WTC11 (cell line): Measurements from ENCODE around the gene AGPAT3. TPM values are rescaled to one million over a fixed set of nuclear protein-coding genes. Genes with fewer than 3 reads are reported as not detected.

Source experiments
- ATAC-seq: fragments of 200-7000 bp; cut with Tn5 transposase; 2 replicates; pipeline ENCODE4 v1.10.0; 2021; ENCODE audit warnings: mild to moderate bottlenecking, moderate library complexity
- CTCF ChIA-PET: fragments of 300-600 bp; sonication (Branson Sonifier 250); formaldehyde crosslinking; loops from one replicate; lab custom pipeline; 2021; ENCODE audit warnings: antibody characterized with exemption; lab: Charles Lee
- POLR2A ChIA-PET: fragments of 350-600 bp; sonication (Branson Sonifier 250); formaldehyde crosslinking; loops from one replicate; lab custom pipeline; 2021; ENCODE audit warnings: antibody characterized with exemption; lab: Charles Lee
- DNase-seq: peaks from one replicate; pipeline ENCODE4 v3.0.0; 2021; ENCODE audit warnings: low spot score
- H3K27ac Mint-ChIP-seq: 2 replicates; pipeline ENCODE4 v1.8.0; 2021; ENCODE audit warnings: mixed read lengths
- H3K27me3 Mint-ChIP-seq: 2 replicates; pipeline ENCODE4 v1.8.0; 2021; ENCODE audit warnings: low read depth, mild to moderate bottlenecking, moderate library complexity, mixed read lengths
- H3K36me3 Mint-ChIP-seq: 2 replicates; pipeline ENCODE4 v1.8.0; 2021; ENCODE audit warnings: mixed read lengths
- H3K4me1 Mint-ChIP-seq: 2 replicates; pipeline ENCODE4 v1.8.0; 2022; ENCODE audit warnings: mixed read lengths
- H3K4me3 Mint-ChIP-seq: 2 replicates; pipeline ENCODE4 v1.8.0; 2021; ENCODE audit warnings: mild to moderate bottlenecking, moderate library complexity, mixed read lengths
- H3K9me3 Mint-ChIP-seq: 2 replicates; pipeline ENCODE4 v1.8.0; 2021; ENCODE audit warnings: mixed read lengths
- CREM ChIP-seq: sonication (generic); formaldehyde crosslinking; IDR thresholded peaks from 2 replicates; pipeline ENCODE4 v1.8.1; 2022; ENCODE audit warnings: mild to moderate bottlenecking, missing genetic modification reagents, moderate library complexity
- FOXP4 ChIP-seq: sonication (generic); formaldehyde crosslinking; IDR thresholded peaks from 2 replicates; pipeline ENCODE4 v1.8.0; 2022; ENCODE audit warnings: mild to moderate bottlenecking, missing genetic modification reagents
- IRF2 ChIP-seq: sonication (generic); formaldehyde crosslinking; IDR thresholded peaks from 2 replicates; pipeline ENCODE4 v1.8.0; 2022; ENCODE audit warnings: low read depth, missing genetic modification reagents, borderline replicate concordance
- KAT7 ChIP-seq: sonication (generic); formaldehyde crosslinking; IDR thresholded peaks from 2 replicates; pipeline ENCODE4 v1.8.1; 2023; ENCODE audit warnings: missing genetic modification reagents, mild to moderate bottlenecking, borderline replicate concordance
- NFYB ChIP-seq: sonication (generic); formaldehyde crosslinking; conservative IDR thresholded peaks from 2 replicates; pipeline ENCODE4 v1.8.0; 2022; ENCODE audit warnings: low read depth, missing genetic modification reagents
- NR1H2 ChIP-seq: sonication (generic); formaldehyde crosslinking; IDR thresholded peaks from 2 replicates; pipeline ENCODE4 v1.9.0; 2021; ENCODE audit warnings: mild to moderate bottlenecking, moderate library complexity, missing genetic modification reagents
- NR3C1 ChIP-seq: sonication (generic); formaldehyde crosslinking; conservative IDR thresholded peaks from 2 replicates; pipeline ENCODE4 v1.8.1; 2023; ENCODE audit warnings: low read depth, mild to moderate bottlenecking, missing genetic modification reagents
- PRRX2 ChIP-seq: fragments of 250-450 bp; sonication (Bioruptor Pico); IDR thresholded peaks from 2 replicates; pipeline ENCODE4 v1.8.0; 2021; ENCODE audit warnings: mild to moderate bottlenecking
- RORB ChIP-seq: fragments of 250-450 bp; sonication (Bioruptor Pico); IDR thresholded peaks from 2 replicates; pipeline ENCODE4 v1.9.0; 2021; ENCODE audit warnings: mild to moderate bottlenecking
- TEAD4 ChIP-seq: sonication (generic); formaldehyde crosslinking; IDR thresholded peaks from 2 replicates; pipeline ENCODE4 v1.8.0; 2022; ENCODE audit warnings: mild to moderate bottlenecking, missing genetic modification reagents
- ZNF138 ChIP-seq: sonication (generic); formaldehyde crosslinking; conservative IDR thresholded peaks from 2 replicates; pipeline ENCODE4 v1.8.1; 2022; ENCODE audit warnings: mild to moderate bottlenecking, moderate library complexity, missing genetic modification reagents
- ZNF423 ChIP-seq: fragments of 250-450 bp; sonication (Bioruptor Pico); IDR thresholded peaks from 2 replicates; pipeline ENCODE4 v2.1.2; 2022; ENCODE audit warnings: mild to moderate bottlenecking, moderate library complexity
- ZNF425 ChIP-seq: fragments of 250-450 bp; sonication (Bioruptor Pico); conservative IDR thresholded peaks from 2 replicates; pipeline ENCODE4 v1.9.0; 2021; ENCODE audit warnings: mild to moderate bottlenecking
- ZNF512 ChIP-seq: sonication (generic); formaldehyde crosslinking; IDR thresholded peaks from 2 replicates; pipeline ENCODE4 v1.8.1; 2022; ENCODE audit warnings: missing genetic modification reagents, borderline replicate concordance
- ZNF671 ChIP-seq: fragments of 250-450 bp; sonication (Bioruptor Pico); IDR thresholded peaks from 2 replicates; pipeline ENCODE4 v1.8.0; 2021; ENCODE audit warnings: mild to moderate bottlenecking
- ZSCAN18 ChIP-seq: fragments of 250-450 bp; sonication (Bioruptor Pico); IDR thresholded peaks from 2 replicates; pipeline ENCODE4 v2.1.2; 2022; ENCODE audit warnings: mild to moderate bottlenecking, moderate library complexity
- total RNA-seq: library from RNA; stranded (reverse); gene quantifications from 3 replicates; pipeline ENCODE4 v1.2.3, GENCODE V29; 2021
- TF ChIP-seq, protein P1 (sequence below): sonication (generic); formaldehyde crosslinking; IDR thresholded peaks from 2 replicates; pipeline ENCODE4 v1.8.1; 2022; ENCODE audit warnings: mild to moderate bottlenecking, moderate library complexity, missing genetic modification reagents
- TF ChIP-seq, protein P2 (sequence below): sonication (generic); formaldehyde crosslinking; IDR thresholded peaks from 2 replicates; pipeline ENCODE4 v1.8.1; 2023; ENCODE audit warnings: mild to moderate bottlenecking, missing genetic modification reagents, moderate library complexity
- TF ChIP-seq, protein P3 (sequence below): fragments of 250-450 bp; sonication (Bioruptor Pico); IDR thresholded peaks from 2 replicates; pipeline ENCODE4 v1.9.0; 2021; ENCODE audit warnings: mild to moderate bottlenecking, borderline replicate concordance
- TF ChIP-seq, protein P4 (sequence below): fragments of 250-450 bp; sonication (Bioruptor Pico); IDR thresholded peaks from 2 replicates; pipeline ENCODE4 v1.8.0; 2021; ENCODE audit warnings: mild to moderate bottlenecking

The AGPAT3 gene
- total RNA-seq, 1 experiment from 2014 or later = 5.6 TPM

DNA sequence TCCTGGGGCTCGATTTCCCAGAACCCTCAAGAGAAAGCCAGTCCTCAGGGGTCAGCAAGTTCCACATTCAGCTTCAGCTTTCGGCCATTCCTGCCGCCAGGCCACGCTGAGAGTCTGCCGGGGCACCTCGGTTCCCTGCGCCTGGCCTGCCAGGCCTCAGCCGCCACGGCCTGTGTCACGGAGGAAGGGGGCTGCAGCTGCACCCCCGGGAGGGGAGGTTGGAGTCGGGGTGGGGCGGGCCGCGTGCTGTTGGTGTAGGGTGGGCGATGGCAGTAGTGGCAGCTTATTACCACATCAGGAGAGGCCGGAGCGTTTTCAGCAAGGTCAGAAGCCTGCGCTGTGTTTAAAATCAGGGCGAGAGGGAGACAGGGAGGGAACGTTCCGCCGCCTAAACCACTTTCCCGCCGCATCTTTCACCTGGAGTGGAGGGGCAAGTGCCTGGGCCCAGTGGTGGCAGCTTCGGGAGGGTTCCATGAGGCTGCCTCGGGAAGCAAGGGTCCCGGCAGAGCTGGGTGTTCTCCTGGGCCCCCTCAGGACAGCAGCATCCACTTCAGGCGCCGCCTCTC lies 78.6 kb downstream of the AGPAT3 start:
- ATAC-seq = no peak
- H3K36me3 Mint-ChIP-seq = no peaks in the 10 kb centered on the region
- H3K27me3 Mint-ChIP-seq = no peaks in the 10 kb centered on the region
- CTCF ChIA-PET = interaction anchor here (0.9 to 1.5 kb wide), 2 partner anchors 10 to 29 kb away, joined by 3 to 6 read pairs; no protein-coding TSS in a partner anchor
- no peak overlapping the region for H3K27ac Mint-ChIP-seq
- TF ChIP-seq IRF2 (CRISPR knock-in tag) = no peak
- TF ChIP-seq FOXP4 (CRISPR knock-in tag) = no peak
- TF ChIP-seq ZNF423 = no peak
- TF ChIP-seq ZNF138 (CRISPR knock-in tag) = no peak
- TF ChIP-seq, protein P1, sequence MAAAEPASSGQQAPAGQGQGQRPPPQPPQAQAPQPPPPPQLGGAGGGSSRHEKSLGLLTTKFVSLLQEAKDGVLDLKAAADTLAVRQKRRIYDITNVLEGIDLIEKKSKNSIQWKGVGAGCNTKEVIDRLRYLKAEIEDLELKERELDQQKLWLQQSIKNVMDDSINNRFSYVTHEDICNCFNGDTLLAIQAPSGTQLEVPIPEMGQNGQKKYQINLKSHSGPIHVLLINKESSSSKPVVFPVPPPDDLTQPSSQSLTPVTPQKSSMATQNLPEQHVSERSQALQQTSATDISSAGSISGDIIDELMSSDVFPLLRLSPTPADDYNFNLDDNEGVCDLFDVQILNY (CRISPR knock-in tag) = no peak
- TF ChIP-seq ZSCAN18 (CRISPR knock-in tag) = no peak
- TF ChIP-seq, protein P2, sequence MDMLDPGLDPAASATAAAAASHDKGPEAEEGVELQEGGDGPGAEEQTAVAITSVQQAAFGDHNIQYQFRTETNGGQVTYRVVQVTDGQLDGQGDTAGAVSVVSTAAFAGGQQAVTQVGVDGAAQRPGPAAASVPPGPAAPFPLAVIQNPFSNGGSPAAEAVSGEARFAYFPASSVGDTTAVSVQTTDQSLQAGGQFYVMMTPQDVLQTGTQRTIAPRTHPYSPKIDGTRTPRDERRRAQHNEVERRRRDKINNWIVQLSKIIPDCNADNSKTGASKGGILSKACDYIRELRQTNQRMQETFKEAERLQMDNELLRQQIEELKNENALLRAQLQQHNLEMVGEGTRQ = no peak
- no peak for TF ChIP-seq CREM (CRISPR knock-in tag)
- TF ChIP-seq ZNF671 (CRISPR knock-in tag) = no peak
- TF ChIP-seq, protein P3, sequence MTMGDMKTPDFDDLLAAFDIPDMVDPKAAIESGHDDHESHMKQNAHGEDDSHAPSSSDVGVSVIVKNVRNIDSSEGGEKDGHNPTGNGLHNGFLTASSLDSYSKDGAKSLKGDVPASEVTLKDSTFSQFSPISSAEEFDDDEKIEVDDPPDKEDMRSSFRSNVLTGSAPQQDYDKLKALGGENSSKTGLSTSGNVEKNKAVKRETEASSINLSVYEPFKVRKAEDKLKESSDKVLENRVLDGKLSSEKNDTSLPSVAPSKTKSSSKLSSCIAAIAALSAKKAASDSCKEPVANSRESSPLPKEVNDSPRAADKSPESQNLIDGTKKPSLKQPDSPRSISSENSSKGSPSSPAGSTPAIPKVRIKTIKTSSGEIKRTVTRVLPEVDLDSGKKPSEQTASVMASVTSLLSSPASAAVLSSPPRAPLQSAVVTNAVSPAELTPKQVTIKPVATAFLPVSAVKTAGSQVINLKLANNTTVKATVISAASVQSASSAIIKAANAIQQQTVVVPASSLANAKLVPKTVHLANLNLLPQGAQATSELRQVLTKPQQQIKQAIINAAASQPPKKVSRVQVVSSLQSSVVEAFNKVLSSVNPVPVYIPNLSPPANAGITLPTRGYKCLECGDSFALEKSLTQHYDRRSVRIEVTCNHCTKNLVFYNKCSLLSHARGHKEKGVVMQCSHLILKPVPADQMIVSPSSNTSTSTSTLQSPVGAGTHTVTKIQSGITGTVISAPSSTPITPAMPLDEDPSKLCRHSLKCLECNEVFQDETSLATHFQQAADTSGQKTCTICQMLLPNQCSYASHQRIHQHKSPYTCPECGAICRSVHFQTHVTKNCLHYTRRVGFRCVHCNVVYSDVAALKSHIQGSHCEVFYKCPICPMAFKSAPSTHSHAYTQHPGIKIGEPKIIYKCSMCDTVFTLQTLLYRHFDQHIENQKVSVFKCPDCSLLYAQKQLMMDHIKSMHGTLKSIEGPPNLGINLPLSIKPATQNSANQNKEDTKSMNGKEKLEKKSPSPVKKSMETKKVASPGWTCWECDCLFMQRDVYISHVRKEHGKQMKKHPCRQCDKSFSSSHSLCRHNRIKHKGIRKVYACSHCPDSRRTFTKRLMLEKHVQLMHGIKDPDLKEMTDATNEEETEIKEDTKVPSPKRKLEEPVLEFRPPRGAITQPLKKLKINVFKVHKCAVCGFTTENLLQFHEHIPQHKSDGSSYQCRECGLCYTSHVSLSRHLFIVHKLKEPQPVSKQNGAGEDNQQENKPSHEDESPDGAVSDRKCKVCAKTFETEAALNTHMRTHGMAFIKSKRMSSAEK (CRISPR knock-in tag) = no peak
- TF ChIP-seq NR3C1 (CRISPR knock-in tag) = no peak
- no peak for TF ChIP-seq KAT7
- TF ChIP-seq NFYB = no peak
- no peak for TF ChIP-seq RORB (CRISPR knock-in tag)
- TF ChIP-seq, protein P4, sequence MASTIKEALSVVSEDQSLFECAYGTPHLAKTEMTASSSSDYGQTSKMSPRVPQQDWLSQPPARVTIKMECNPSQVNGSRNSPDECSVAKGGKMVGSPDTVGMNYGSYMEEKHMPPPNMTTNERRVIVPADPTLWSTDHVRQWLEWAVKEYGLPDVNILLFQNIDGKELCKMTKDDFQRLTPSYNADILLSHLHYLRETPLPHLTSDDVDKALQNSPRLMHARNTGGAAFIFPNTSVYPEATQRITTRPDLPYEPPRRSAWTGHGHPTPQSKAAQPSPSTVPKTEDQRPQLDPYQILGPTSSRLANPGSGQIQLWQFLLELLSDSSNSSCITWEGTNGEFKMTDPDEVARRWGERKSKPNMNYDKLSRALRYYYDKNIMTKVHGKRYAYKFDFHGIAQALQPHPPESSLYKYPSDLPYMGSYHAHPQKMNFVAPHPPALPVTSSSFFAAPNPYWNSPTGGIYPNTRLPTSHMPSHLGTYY (CRISPR knock-in tag) = no peak
- no peak for TF ChIP-seq TEAD4
- no peak for TF ChIP-seq PRRX2 (CRISPR knock-in tag)
- TF ChIP-seq NR1H2 (CRISPR knock-in tag) = no peak
- TF ChIP-seq ZNF425 (CRISPR knock-in tag) = no peak
- TF ChIP-seq ZNF512 (CRISPR knock-in tag) = no peak
- TF ChIP-seq, all 79 proteins: peak for 0
- Mint-ChIP-seq H3K9me3 (no peaks in the 10 kb centered on the region), H3K4me1 (peaks cover 5% of the 10 kb centered on the region), H3K4me3 (no peak overlapping the region)
- POLR2A ChIA-PET = no interaction called here
- DNase-seq = no peak
